Lung (tissue), 12 donors: ENCODE measurements around the gene CLK2. TPM values are rescaled to one million over a fixed set of nuclear protein-coding genes. Genes with fewer than 3 reads are reported as not detected.

Experiments used
- ATAC-seq: fragments of 200-7000 bp; cut with Tn5 transposase; one replicate; pipeline ENCODE4 v1.9.1; 2020; ENCODE audit warnings: moderate number of reproducible peaks; ENCODE audit not compliant: insufficient read depth, low FRiP score
- DNase-seq, 3 donors: peaks; one replicate each; pipeline ENCODE4 v3.0.0-alpha.2; 2013 to 2017
- H3K27ac ChIP-seq, 2 donors: one replicate each; pipeline ENCODE4 v1.5.1; 2013; ENCODE audit warnings: mild to moderate bottlenecking in 2 of 2, moderate library complexity in 2 of 2, control low read depth in 1 of 2, inconsistent platforms in 1 of 2, low read depth in 1 of 2, low read length in 1 of 2
- H3K27me3 ChIP-seq, 3 donors: one replicate each; pipeline ENCODE4 v1.5.1; 2013; ENCODE audit warnings: low read length in 2 of 3; ENCODE audit not compliant: control insufficient read depth in 3 of 3, insufficient read depth in 3 of 3
- H3K36me3 ChIP-seq, 4 donors: one replicate each; pipeline ENCODE4 v1.5.1; 2013; ENCODE audit warnings: low read length in 4 of 4, mild to moderate bottlenecking in 1 of 4, moderate library complexity in 1 of 4; ENCODE audit not compliant: control insufficient read depth in 4 of 4, insufficient read depth in 4 of 4
- H3K4me1 ChIP-seq, 5 donors: one replicate each; pipeline ENCODE4 v1.5.1; 2013; ENCODE audit warnings: low read length in 5 of 5, mild to moderate bottlenecking in 2 of 5, moderate library complexity in 1 of 5; ENCODE audit not compliant: control insufficient read depth in 5 of 5, insufficient read depth in 5 of 5
- H3K4me3 ChIP-seq: one replicate; pipeline ENCODE4 v1.5.1; 2013; ENCODE audit warnings: mild to moderate bottlenecking, control low read depth, moderate library complexity
- H3K9ac ChIP-seq, 2 donors: one replicate each; pipeline ENCODE4 v1.5.1; 2013; ENCODE audit warnings: low read length in 2 of 2, control low read depth in 1 of 2; ENCODE audit not compliant: insufficient read depth in 1 of 2
- H3K9me3 ChIP-seq, 4 donors: one replicate each; pipeline ENCODE4 v1.5.1; 2013; ENCODE audit warnings: low read length in 3 of 4, mild to moderate bottlenecking in 1 of 4, moderate library complexity in 1 of 4; ENCODE audit not compliant: control insufficient read depth in 4 of 4, insufficient read depth in 3 of 4
- CTCF ChIP-seq: IDR thresholded peaks from 2 replicates; pipeline ENCODE4 v1.5.1; 2012; ENCODE audit warnings: mild to moderate bottlenecking; ENCODE audit errors: control extremely low read depth, extremely low read depth
- WGBS, 2 donors: extraction: QIAGEN DNeasy Blood & Tissue Kit; methylation state at CpG; one replicate each; pipeline ENCODE4 v1.1.7; 2013; 5-methylcytosine and 5-hydroxymethylcytosine counted together
- polyA plus RNA-seq, 2 donors: library from polyadenylated mRNA; stranded (reverse); fragments of 200-250 nt; gene quantifications; one replicate each; pipeline ENCODE4 v1.2.1, GENCODE V29; 2013
- total RNA-seq, 2 donors: library from RNA; depleted of rRNA in 1 of 2; stranded (reverse); fragments of >200 nt in 1 of 2; gene quantifications; one replicate each; pipeline ENCODE4 v1.2.1, GENCODE V29; 2014 to 2021
- donor health status: control.
- donor health status: control.
- donor health status: Bipolar disorder and iron deficiency.
- donor health status: healthy.
- donor health status: DM: yes; HTN: yes; CAD: no.

Gene CLK2
- total and polyA plus RNA-seq, 4 donors = 41.1 to 56.5 (median 54.2) TPM

GRCh38 chr1:155277902-155278688, 4.8 kb upstream of the CLK2 start:
- H3K27ac ChIP-seq = peak overlapping the region in 1 of 2 donors; percentile 43

GRCh38 chr1:155277070-155277901, 4.0 kb upstream of the CLK2 start, which contains the start of gene HCN3:
Gene HCN3, plus strand, starts transcription at chr1:155277463. Its CDS starts 128 bp downstream, at chr1:155277591.
- Histone ChIP-seq H3K9me3 (no peaks in the 10 kb centered on the region), H3K36me3 (peaks cover 0 to under 1% (median 0%) of the 10 kb centered on the region in 4 donors), H3K4me3 (peak within 1 kb of the TSS; percentile 47), H3K27me3 (no peaks in the 10 kb centered on the region), H3K27ac (peak within 1 kb of the TSS in 1 of 2 donors; percentile 43), H3K4me1 (peaks cover 3 to 27% (median 10%) of the 10 kb centered on the region in 5 donors), H3K9ac (no peak within 1 kb of the TSS)
- peak; percentile 88 for ATAC-seq
- DNase-seq = peak; percentile 98 to 99 (median 98)
- 0 to 1% methylated on average over 61 to 68 of the region's 68 CpGs for WGBS, 2 donors
- peak; percentile 69 for TF ChIP-seq CTCF

More at GRCh38 chr1:155277902-155278688, 4.8 kb upstream of the CLK2 start:
- peaks cover 0 to 4% (median 0%) of the 10 kb centered on the region in 4 donors for H3K36me3 ChIP-seq
- TF ChIP-seq CTCF = no peak
- 0 to 1% methylated on average over 25 to 29 of the region's 29 CpGs for WGBS, 2 donors
- H3K9me3 ChIP-seq = no peaks in the 10 kb centered on the region
- ATAC-seq (no peak), DNase-seq (peak; percentile 53 to 67 (median 54))
- H3K4me3 ChIP-seq = peak overlapping the region; percentile 47
- H3K27me3 ChIP-seq = no peaks in the 10 kb centered on the region
- H3K4me1 ChIP-seq = peaks cover 0 to 24% (median 8%) of the 10 kb centered on the region in 5 donors
- H3K9ac ChIP-seq = no peak overlapping the region

- peak in 2 of 3 donors; percentile 56 to 61 for DNase-seq
- peak overlapping the region; percentile 58 to 92 for H3K9ac ChIP-seq
- no peaks in the 10 kb centered on the region for H3K27me3 ChIP-seq
- peaks cover 27 to 32% (median 29%) of the 10 kb centered on the region in 4 donors for H3K36me3 ChIP-seq
- peaks cover 3 to 22% (median 5%) of the 10 kb centered on the region in 5 donors for H3K4me1 ChIP-seq
- ATAC-seq = peak; percentile 12
- peak overlapping the region; percentile 66 for H3K4me3 ChIP-seq
- H3K27ac ChIP-seq = peak overlapping the region; percentile 78 to 85
- no peaks in the 10 kb centered on the region for H3K9me3 ChIP-seq
- no peak for TF ChIP-seq CTCF
- 4 to 8% methylated on average over 31 to 44 of the region's 44 CpGs for WGBS, 2 donors
Observed at GRCh38 chr1:155272466-155273342, 600 bp downstream of the CLK2 start.
